ENCODE data around the gene WDR55. TPM values are rescaled to one million over a fixed set of nuclear protein-coding genes. Genes with fewer than 3 reads are reported as not detected.

WDR55 gene
- total and polyA plus RNA-seq, 2 of the 13 experiments (the other 11 are each of a cell fraction or from before 2014, with no cell fraction given), result 17.7 to 18.2 TPM

DNA sequence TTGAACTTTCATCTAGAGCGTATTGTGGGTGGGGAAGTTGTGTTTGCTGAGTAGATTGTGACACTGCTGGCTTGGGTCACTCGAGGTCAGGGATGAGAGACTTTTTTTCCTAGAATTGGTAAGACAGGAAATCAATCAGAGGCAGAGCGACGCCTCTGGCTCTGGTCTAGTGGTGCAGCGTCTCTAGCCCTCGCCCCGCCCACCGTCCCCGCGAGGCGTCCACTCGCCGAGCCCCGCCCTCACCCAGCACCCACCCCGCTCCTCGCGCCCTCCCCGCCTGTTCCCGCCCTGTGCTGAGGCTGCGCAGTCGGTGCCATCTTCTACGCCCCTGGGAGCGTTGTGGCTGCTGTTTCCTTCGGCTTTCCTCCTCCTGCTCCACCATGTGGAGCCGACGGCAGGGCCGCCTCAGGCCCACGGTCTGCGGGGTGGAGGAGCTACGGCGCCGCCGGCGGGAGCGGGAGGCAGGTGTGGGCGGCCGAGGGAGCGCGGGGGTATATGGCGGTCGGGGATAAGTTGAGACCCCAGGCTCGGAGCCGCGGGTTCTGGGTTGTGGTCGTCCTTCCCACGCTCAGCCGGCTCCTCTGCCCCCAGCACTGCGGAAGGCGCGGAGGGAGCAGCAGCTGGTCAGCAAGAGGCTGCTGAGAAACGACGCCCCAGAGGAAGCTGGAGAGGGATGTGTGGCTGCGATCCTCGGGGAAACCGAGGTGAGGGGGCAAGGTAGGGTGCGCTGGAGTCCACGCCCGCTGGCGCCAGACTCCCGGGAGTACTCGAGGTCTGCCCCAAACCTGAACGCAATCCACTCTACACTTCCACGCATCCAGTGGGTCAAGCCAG, 25.3 kb upstream of the WDR55 start, which contains the start of gene TMCO6 (continued):
- no peak for TF ChIP-seq MAFF (IDR thresholded peaks at IDR 0.05; ENCODE audit: low read depth, low read length)
- TF ChIP-seq, protein P1, sequence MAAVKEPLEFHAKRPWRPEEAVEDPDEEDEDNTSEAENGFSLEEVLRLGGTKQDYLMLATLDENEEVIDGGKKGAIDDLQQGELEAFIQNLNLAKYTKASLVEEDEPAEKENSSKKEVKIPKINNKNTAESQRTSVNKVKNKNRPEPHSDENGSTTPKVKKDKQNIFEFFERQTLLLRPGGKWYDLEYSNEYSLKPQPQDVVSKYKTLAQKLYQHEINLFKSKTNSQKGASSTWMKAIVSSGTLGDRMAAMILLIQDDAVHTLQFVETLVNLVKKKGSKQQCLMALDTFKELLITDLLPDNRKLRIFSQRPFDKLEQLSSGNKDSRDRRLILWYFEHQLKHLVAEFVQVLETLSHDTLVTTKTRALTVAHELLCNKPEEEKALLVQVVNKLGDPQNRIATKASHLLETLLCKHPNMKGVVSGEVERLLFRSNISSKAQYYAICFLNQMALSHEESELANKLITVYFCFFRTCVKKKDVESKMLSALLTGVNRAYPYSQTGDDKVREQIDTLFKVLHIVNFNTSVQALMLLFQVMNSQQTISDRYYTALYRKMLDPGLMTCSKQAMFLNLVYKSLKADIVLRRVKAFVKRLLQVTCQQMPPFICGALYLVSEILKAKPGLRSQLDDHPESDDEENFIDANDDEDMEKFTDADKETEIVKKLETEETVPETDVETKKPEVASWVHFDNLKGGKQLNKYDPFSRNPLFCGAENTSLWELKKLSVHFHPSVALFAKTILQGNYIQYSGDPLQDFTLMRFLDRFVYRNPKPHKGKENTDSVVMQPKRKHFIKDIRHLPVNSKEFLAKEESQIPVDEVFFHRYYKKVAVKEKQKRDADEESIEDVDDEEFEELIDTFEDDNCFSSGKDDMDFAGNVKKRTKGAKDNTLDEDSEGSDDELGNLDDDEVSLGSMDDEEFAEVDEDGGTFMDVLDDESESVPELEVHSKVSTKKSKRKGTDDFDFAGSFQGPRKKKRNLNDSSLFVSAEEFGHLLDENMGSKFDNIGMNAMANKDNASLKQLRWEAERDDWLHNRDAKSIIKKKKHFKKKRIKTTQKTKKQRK (IDR thresholded peaks at IDR 0.05; ENCODE audit: low read length), result no peak
- TF ChIP-seq ZBTB42 (CRISPR knock-in tag; IDR thresholded peaks at IDR 0.05), result peak; percentile 65; the same call in 1 of the 2 replicates
- TF ChIP-seq CAMTA2 (CRISPR knock-in tag; IDR thresholded peaks at IDR 0.05; ENCODE audit: borderline replicate concordance), result no peak
- TF ChIP-seq HDAC6 (IDR thresholded peaks at IDR 0.05; ENCODE audit: low read depth, low read length), result no peak
- no peak for TF ChIP-seq ZNF142 (CRISPR knock-in tag; IDR thresholded peaks at IDR 0.05)
- peak; percentile 58; the same call in 1 of the 2 replicates for TF ChIP-seq ZNF709 (CRISPR knock-in tag; IDR thresholded peaks at IDR 0.05)
- TF ChIP-seq POLR2AphosphoS5 (IDR thresholded peaks at IDR 0.05; ENCODE audit: low read depth, low read length), result peak; percentile 85
- peak; percentile 88 for TF ChIP-seq FOXA3 (CRISPR knock-in tag; IDR thresholded peaks at IDR 0.05)
- peak; percentile 69; the same call in 1 of the 2 replicates for TF ChIP-seq FOXO1 (CRISPR knock-in tag; IDR thresholded peaks at IDR 0.05)
- TF ChIP-seq, protein P2, sequence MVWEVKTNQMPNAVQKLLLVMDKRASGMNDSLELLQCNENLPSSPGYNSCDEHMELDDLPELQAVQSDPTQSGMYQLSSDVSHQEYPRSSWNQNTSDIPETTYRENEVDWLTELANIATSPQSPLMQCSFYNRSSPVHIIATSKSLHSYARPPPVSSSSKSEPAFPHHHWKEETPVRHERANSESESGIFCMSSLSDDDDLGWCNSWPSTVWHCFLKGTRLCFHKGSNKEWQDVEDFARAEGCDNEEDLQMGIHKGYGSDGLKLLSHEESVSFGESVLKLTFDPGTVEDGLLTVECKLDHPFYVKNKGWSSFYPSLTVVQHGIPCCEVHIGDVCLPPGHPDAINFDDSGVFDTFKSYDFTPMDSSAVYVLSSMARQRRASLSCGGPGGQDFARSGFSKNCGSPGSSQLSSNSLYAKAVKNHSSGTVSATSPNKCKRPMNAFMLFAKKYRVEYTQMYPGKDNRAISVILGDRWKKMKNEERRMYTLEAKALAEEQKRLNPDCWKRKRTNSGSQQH (CRISPR knock-in tag; IDR thresholded peaks at IDR 0.05; ENCODE audit: low read depth), result peak; percentile 50; the same call in 1 of the 2 replicates
- peak; percentile 19; the same call in 1 of the 2 replicates for TF ChIP-seq ZNF232 (CRISPR knock-in tag; IDR thresholded peaks at IDR 0.05; ENCODE audit: borderline replicate concordance)
- TF ChIP-seq HMGXB3 (CRISPR knock-in tag; IDR thresholded peaks at IDR 0.05; ENCODE audit: borderline replicate concordance), result peak; percentile 89; the same call in 1 of the 2 replicates

Measured in HepG2 (cell line).